MCF 10A (cell line): Measurements from ENCODE around the gene DPYD. TPM values are rescaled to one million over a fixed set of nuclear protein-coding genes. Genes with fewer than 3 reads are reported as not detected.

Experiments
- BruUV-seq: library from RNA; stranded (reverse); fragments of 400-500 nt; replicated peaks from 2 replicates; lab custom pipeline; 2021; lab: Mats Ljungman, UMichigan
- CTCF ChIA-PET: fragments of 300-600 bp; sonication (Branson Sonifier 250); formaldehyde crosslinking; extraction: SDS; loops from one replicate; lab custom pipeline; 2021; ENCODE audit warnings: antibody characterized with exemption, inconsistent platforms; lab: Yijun Ruan, JAX
- POLR2A ChIA-PET: fragments of 300-600, 350-650 bp; sonication (Branson Sonifier 250); formaldehyde crosslinking; extraction: SDS; loops from one replicate; lab custom pipeline; 2020; ENCODE audit warnings: antibody characterized with exemption, inconsistent platforms; lab: Yijun Ruan, JAX
- DNase-seq: peaks from one replicate; pipeline ENCODE4 v3.0.0-alpha.2; 2018; ENCODE audit not compliant: unreplicated experiment
- H3K27ac Mint-ChIP-seq: one replicate; pipeline ENCODE4 v1.8.0; 2022; ENCODE audit warnings: mild to moderate bottlenecking, low read depth, mixed read lengths; ENCODE audit not compliant: unreplicated experiment
- H3K27me3 Mint-ChIP-seq: one replicate; pipeline ENCODE4 v1.8.0; 2022; ENCODE audit warnings: mixed read lengths; ENCODE audit not compliant: insufficient read depth, unreplicated experiment
- H3K36me3 Mint-ChIP-seq: one replicate; pipeline ENCODE4 v1.8.0; 2022; ENCODE audit warnings: mild to moderate bottlenecking, moderate library complexity, mixed read lengths; ENCODE audit not compliant: insufficient read depth, unreplicated experiment
- H3K4me1 Mint-ChIP-seq: one replicate; pipeline ENCODE4 v1.8.0; 2022; ENCODE audit warnings: mixed read lengths; ENCODE audit not compliant: insufficient read depth, unreplicated experiment
- H3K4me3 Mint-ChIP-seq: one replicate; pipeline ENCODE4 v1.8.0; 2022; ENCODE audit warnings: mild to moderate bottlenecking, moderate library complexity, mixed read lengths; ENCODE audit not compliant: unreplicated experiment
- H3K9me3 Mint-ChIP-seq: one replicate; pipeline ENCODE4 v1.8.0; 2022; ENCODE audit warnings: mixed read lengths; ENCODE audit not compliant: unreplicated experiment
- CTCF ChIP-seq: fragments of 200-600 bp; IDR thresholded peaks from one replicate; pipeline ENCODE4 v1.8.0; 2022; ENCODE audit warnings: antibody characterized with exemption, mild to moderate bottlenecking; ENCODE audit not compliant: unreplicated experiment
- intact Hi-C: fragments of 100-400 bp; cut with micrococcal nuclease; formaldehyde crosslinking; loops from 2 replicates; pipeline ENCODE4 v1.14.1; 2022
- total RNA-seq: library from RNA; stranded (reverse); gene quantifications from 2 replicates; pipeline ENCODE4 v1.2.3, GENCODE V29; 2022

DPYD gene
- total RNA-seq, 1 experiment from 2014 or later, result 48.2 TPM

- no TSS peak for BruUV-seq
- peaks cover 15% of the 10 kb centered on the region for H3K9me3 Mint-ChIP-seq
- TF ChIP-seq CTCF, result no peak
- H3K36me3 Mint-ChIP-seq, result peaks cover 16% of the 10 kb centered on the region
- H3K4me1 Mint-ChIP-seq, result peaks cover 9% of the 10 kb centered on the region
- no peak overlapping the region for H3K27ac Mint-ChIP-seq
- H3K4me3 Mint-ChIP-seq, result no peak overlapping the region
- intact Hi-C loops, result no loop called here
- ChIA-PET POLR2A (interaction anchor here (0.8 kb wide), 1 partner anchor 12 kb away, joined by 3 read pairs; no protein-coding TSS in a partner anchor), CTCF (interaction anchor here (0.7 kb wide), 1 partner anchor 798 kb away, joined by 5 read pairs; no protein-coding TSS in a partner anchor)
- no peak for DNase-seq
- H3K27me3 Mint-ChIP-seq, result no peaks in the 10 kb centered on the region
Measured at GRCh38 chr1:97252925-97253324, 667.9 kb downstream of the DPYD start.

GRCh38 chr1:97252076-97252475 lies 668.8 kb downstream of the DPYD start:
- Mint-ChIP-seq H3K4me3 (no peak overlapping the region), H3K4me1 (peaks cover 11% of the 10 kb centered on the region), H3K27me3 (no peaks in the 10 kb centered on the region), H3K9me3 (peaks cover 15% of the 10 kb centered on the region), H3K27ac (no peak overlapping the region), H3K36me3 (peaks cover 16% of the 10 kb centered on the region)
- BruUV-seq, result no TSS peak
- intact Hi-C loops, result no loop called here
- CTCF ChIA-PET, result interaction anchor here (0.7 kb wide), 1 partner anchor 799 kb away, joined by 5 read pairs; no protein-coding TSS in a partner anchor
- DNase-seq, result peak; percentile 94
- POLR2A ChIA-PET, result interaction anchor here (0.7 to 1.0 kb wide), 3 partner anchors 9 to 254 kb away, joined by 3 read pairs; no protein-coding TSS in a partner anchor
- no peak for TF ChIP-seq CTCF

- BruUV-seq, result no TSS peak
- TF ChIP-seq CTCF, result no peak
- Mint-ChIP-seq H3K4me1 (peaks cover 10% of the 10 kb centered on the region), H3K9me3 (peaks cover 7% of the 10 kb centered on the region), H3K27me3 (no peaks in the 10 kb centered on the region), H3K4me3 (no peak overlapping the region), H3K27ac (no peak overlapping the region), H3K36me3 (peaks cover 16% of the 10 kb centered on the region)
- ChIA-PET CTCF (interaction anchor here (0.6 kb wide), 1 partner anchor 111 kb away, joined by 4 read pairs; no protein-coding TSS in a partner anchor), POLR2A (interaction anchor here (0.7 to 0.9 kb wide), 3 partner anchors 78 to 278 kb away, joined by 3 to 5 read pairs (median 4); no protein-coding TSS in a partner anchor)
- peak; percentile 51 for DNase-seq
- intact Hi-C loops, result loop anchor here (10.0 kb wide), 1 partner anchor 282 kb away; no protein-coding TSS in a partner anchor
Measured at GRCh38 chr1:97247196-97247595, 673.6 kb downstream of the DPYD start.

GRCh38 chr1:97245682-97246081 lies 675.2 kb downstream of the DPYD start:
- Mint-ChIP-seq H3K9me3 (peaks cover 7% of the 10 kb centered on the region), H3K27ac (no peak overlapping the region), H3K4me1 (peaks cover 5% of the 10 kb centered on the region), H3K27me3 (no peaks in the 10 kb centered on the region), H3K36me3 (peaks cover 11% of the 10 kb centered on the region), H3K4me3 (no peak overlapping the region)
- TF ChIP-seq CTCF, result no peak
- no peak for DNase-seq
- BruUV-seq, result no TSS peak
- ChIA-PET CTCF (interaction anchor here (1.7 to 2.9 kb wide), 2 partner anchors 107 to 280 kb away, joined by 3 to 25 read pairs; no protein-coding TSS in a partner anchor), POLR2A (no interaction called here)
- intact Hi-C loops, result loop anchor here (2.0 to 10.0 kb wide), 2 partner anchors 281 to 805 kb away; no protein-coding TSS in a partner anchor
